ENCODE data around the gene YAP1.

Gene YAP1

GRCh38 chr11:102109896-102110760 lies at the start of gene YAP1:
TSS of gene YAP1 (plus strand) at chr11:102110447. CDS start at chr11:102110849, 402 bp downstream.
- peak; percentile 41 for DNase-seq

DNA sequence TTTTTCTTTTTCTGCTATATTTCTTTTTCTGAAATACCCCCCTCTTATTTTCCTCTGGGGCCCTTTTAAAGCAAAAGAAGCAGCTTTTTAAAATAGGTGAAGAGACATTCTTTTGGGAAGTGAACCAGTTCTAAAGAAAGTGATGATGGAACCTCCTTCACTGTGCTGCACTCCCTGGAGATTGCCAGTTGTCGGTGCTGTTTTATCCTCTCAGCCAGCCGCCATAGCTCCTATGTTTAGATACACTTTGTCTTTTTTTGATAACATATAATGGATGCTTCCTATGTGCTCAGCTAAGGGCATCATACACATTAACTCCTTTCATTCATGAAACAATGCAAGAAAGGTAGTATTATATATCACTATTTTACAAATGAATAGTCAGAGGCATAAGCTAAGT lies 49.0 kb upstream of the YAP1 start:
- DNase-seq: no peak

- DNase-seq: no peak
These were observed 48.1 kb upstream of the YAP1 start for GRCh38 chr11:102062106-102062505.

DNA sequence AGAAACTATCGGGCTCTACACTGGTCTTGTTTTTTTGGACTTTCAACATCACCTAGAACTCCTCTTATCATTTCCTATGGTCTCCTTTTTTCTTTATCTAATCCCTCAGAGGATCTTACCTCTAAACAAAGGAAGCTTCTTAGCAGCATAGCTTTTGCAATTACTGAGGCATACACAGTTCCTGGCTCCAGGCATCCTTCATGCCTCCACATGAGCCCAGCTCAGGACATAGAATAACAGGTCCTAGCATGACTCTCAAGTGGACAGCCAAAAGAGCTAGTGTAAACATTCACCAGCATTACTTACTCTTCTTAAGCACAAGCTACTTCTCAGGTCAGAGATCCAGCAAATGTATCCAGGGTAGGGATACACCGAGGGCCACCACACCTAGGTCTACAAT lies 45.9 kb upstream of the YAP1 start:
- no peak for DNase-seq

- DNase-seq: no peak
These were observed 39.5 kb upstream of the YAP1 start for GRCh38 chr11:102070766-102071165.

GRCh38 chr11:102071497-102072472 lies 38.5 kb upstream of the YAP1 start:
- no peak for DNase-seq

DNA sequence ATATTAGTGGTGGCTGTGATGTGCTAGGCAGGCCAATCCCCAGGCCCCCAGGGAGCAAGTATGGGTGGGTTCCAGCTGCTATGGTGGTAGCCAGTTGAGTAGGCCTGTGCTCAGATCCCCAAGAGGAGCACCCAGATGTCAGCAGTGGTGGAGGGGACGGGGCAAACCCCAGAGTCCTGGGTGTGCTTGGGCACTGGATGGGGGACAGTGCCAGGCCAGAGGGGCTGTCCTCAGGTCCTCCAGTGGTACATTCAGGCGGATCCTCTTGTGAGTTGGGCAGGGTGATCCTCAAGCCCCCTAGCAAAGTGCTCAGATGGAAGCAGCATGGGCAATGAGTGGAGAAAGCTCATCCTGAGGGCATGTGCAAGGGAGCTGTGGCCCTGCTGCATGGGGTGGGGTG lies 37.0 kb upstream of the YAP1 start:
- no peak for DNase-seq

GRCh38 chr11:102079625-102080024 lies 30.6 kb upstream of the YAP1 start:
- no peak for DNase-seq

GRCh38 chr11:102081313-102081712 lies 28.9 kb upstream of the YAP1 start:
- no peak for DNase-seq

DNA sequence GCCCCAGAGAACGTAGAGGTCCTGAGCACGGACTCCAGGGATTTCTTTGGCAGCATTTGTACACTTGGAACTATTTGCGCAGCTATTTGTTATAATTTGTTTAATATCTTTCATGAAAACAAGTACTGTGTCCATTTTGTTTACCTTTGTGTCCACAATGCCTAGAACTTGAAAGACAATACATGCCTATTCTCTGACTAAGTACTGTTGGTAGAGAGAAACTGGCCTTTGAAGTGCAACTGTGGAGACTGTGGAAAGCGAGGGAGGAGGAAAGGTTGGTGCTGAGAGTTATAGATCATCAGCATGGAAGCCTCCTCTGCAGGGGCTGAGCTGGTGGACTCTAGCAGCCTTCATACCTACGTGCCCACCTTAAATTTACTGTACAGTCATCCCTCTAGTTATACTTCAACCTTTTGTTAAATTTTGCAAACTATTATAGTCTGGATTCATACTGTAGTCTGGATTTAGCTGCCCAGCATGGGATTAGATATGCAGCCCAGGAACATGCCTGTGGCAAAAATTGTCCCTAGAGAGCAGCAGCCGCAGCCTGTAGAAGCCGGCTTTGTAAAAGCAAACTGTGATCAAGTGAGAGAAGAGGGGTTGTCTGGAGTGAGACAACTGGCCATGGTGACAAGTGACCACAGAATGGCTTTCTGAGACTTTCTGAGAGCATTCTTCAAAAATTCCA lies 24.2 kb upstream of the YAP1 start:
- DNase-seq: no peak

GRCh38 chr11:102097186-102097585 lies 13.1 kb upstream of the YAP1 start:
- DNase-seq: no peak

DNA sequence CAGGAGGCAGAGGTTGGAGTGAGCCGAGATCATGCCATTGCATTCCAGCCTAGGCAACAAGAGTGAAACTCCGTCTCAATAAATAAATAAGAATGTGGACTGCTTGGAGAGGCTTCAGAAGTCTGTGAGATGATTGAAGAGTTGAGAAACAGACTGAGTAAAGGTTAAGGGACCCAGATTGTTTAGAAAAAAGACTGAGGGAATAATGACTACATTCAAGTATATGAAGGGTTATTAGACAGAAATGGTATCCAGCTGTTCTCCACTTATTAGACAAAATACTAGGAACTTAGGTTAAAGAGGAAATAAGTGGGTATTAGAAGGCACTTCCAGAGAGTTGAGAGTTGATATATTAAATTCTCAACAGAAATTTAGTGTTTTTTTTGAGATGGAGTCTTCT lies 10.5 kb upstream of the YAP1 start:
- no peak for DNase-seq

DNA sequence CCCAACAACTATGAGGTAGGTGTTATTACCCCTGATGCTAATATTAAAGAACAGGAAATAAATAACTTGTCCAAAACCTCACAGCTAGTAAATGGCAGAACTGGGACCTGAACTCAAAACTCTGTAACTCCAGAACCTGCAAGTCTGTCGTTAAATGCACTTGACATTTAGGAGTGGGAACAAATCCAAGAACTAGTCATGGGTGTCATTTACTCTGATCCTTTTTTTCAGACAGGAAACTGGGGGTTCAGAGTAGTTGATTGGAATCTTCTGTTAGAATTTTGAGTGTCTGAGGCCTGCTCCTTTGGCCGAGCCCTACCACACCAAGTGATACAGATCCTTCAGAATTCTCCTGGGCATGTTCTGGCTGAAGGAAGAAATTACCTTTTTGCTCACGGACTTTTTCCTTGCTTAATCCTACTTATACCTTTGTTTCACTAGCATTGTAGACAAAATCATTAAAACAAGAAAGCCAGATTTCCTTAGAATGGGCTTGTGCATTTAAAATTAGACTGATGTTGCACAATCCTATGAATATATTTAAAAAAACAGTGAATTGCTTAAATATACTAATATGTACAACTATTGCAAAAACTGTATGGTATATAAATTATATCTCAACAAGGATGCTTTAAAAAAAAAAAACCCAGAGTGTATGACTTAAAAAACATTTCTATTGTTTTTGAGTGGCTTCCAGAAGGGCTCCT lies 1.4 kb upstream of the YAP1 start:
- DNase-seq: no peak

- no peak for DNase-seq
These were observed 439 bp downstream of the YAP1 start for GRCh38 chr11:102110761-102111010.

DNA sequence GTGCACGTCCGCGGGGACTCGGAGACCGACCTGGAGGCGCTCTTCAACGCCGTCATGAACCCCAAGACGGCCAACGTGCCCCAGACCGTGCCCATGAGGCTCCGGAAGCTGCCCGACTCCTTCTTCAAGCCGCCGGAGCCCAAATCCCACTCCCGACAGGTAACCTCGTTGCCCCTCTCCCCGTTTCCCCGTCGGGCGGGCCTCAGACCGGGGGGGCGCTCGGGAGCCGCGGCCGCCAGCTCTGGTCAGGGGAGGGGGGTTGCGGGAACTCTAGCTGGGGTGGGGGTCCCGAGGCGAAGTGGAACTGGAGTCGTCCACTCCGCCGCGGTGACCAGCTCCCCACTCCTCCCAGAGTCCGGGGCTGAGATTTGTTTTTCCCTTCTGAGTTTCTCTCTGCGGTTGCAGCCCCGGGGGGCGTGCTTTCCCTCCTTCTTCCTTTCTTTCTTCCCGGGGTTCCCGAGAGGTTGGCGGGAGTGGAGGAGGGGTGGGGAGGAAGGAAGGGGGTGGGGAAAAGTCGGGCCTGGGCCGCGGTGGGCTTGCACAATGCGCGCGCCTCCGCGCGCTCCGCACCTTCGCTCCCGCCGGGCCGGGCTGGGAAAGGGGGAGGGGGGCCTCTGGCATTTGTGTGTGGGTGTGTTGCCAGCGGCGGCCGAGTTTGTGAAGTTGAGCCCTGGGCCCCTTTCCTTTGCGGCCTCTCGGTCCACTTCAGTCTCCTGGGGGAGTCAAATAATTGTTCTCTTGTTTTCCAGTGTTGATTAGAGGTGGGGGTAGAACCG lies 952 bp downstream of the YAP1 start:
- peak; percentile 24 for DNase-seq

- DNase-seq: no peak
These were observed 1.7 kb downstream of the YAP1 start for GRCh38 chr11:102111787-102112508.

- DNase-seq: no peak
These were observed 2.2 kb downstream of the YAP1 start for GRCh38 chr11:102112509-102112821.

DNA sequence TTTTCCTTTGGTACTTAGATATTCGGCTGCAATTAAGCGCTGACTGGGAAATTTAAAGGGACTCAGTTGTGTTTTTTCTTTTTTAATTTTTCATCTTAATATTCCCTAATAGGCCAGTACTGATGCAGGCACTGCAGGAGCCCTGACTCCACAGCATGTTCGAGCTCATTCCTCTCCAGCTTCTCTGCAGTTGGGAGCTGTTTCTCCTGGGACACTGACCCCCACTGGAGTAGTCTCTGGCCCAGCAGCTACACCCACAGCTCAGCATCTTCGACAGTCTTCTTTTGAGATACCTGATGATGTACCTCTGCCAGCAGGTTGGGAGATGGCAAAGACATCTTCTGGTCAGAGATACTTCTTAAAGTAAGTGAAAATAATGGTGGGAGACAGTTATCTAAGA lies 3.8 kb downstream of the YAP1 start:
- DNase-seq: no peak

GRCh38 chr11:102115557-102115956 lies 5.3 kb downstream of the YAP1 start:
- no peak for DNase-seq

DNA sequence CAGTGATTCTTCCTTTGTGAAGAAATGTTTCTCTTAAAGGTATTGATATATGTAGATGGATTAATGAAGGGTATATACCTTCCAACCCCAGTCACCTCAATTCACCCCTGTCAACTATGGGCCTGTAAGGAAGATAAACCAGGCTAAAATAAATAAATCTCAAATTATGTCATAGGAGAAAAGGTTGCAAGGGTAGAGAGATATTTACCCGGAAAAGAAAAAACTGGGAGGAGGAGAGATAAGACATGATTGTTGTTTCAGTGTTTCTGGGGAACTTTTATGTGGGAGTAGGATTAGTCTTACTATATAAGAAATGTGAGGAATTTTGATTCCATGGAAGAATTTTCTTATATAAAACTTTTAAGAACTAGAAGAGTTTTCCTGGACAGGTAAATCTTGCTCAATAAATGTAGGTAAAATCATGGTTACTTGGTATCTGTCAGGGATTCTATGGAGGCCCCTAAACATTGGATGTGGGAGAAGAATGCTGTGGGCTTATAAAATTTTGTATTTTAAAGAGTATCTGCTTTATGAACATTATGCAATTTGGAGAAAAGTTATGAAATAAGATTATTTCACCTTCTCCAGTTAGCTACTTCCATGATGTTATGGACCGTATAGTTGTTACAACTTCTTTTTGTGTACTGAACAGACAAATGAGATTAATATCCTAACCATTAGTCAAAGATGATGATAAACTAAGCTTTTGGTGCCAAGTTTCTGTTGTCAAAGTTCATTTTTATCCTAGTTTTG lies 6.4 kb downstream of the YAP1 start:
- no peak for DNase-seq

Data from NCI-H345 (cell line).